HG02870 (cell line): ENCODE results near the gene PLPP4.

Experiments used
- ATAC-seq: cut with Tn5 transposase; IDR thresholded peaks from one replicate; pipeline ENCODE4 v1.9.1; 2021; ENCODE audit warnings: mild to moderate bottlenecking, moderate library complexity; ENCODE audit not compliant: unreplicated experiment

PLPP4 gene

GRCh38 chr10:120571266-120571665, 114.2 kb downstream of the PLPP4 start:
- no peak for ATAC-seq

- no peak for ATAC-seq
Observed at GRCh38 chr10:120572307-120572706, 115.3 kb downstream of the PLPP4 start.

- no peak for ATAC-seq
Observed at GRCh38 chr10:120573355-120573754, 116.3 kb downstream of the PLPP4 start.

GRCh38 chr10:120574981-120575380, 118.0 kb downstream of the PLPP4 start:
- ATAC-seq: no peak

GRCh38 chr10:120575411-120575810, 118.4 kb downstream of the PLPP4 start:
- no peak for ATAC-seq

GRCh38 chr10:120578134-120578533, 121.1 kb downstream of the PLPP4 start:
- ATAC-seq: no peak

- ATAC-seq: no peak
Observed at GRCh38 chr10:120578890-120579289, 121.9 kb downstream of the PLPP4 start.

GRCh38 chr10:120580918-120581895, 124.2 kb downstream of the PLPP4 start:
- no peak for ATAC-seq

- ATAC-seq: no peak
Observed at GRCh38 chr10:120582753-120583152, 125.7 kb downstream of the PLPP4 start.

- no peak for ATAC-seq
Observed at GRCh38 chr10:120583424-120584108, 126.5 kb downstream of the PLPP4 start.

- ATAC-seq: no peak
Observed at GRCh38 chr10:120584786-120585185, 127.8 kb downstream of the PLPP4 start.

- no peak for ATAC-seq
Observed at GRCh38 chr10:120586471-120586872, 129.4 kb downstream of the PLPP4 start.

- ATAC-seq: no peak
Observed at GRCh38 chr10:120587061-120587460, 130.0 kb downstream of the PLPP4 start.

GRCh38 chr10:120588311-120588710, 131.3 kb downstream of the PLPP4 start:
- ATAC-seq: no peak

- no peak for ATAC-seq
Observed at GRCh38 chr10:120593693-120594092, 136.7 kb downstream of the PLPP4 start.

GRCh38 chr10:120597902-120598301, 140.9 kb downstream of the PLPP4 start:
- no peak for ATAC-seq

GRCh38 chr10:120598386-120598785, 141.4 kb downstream of the PLPP4 start:
- ATAC-seq: no peak

- ATAC-seq: no peak
Observed at GRCh38 chr10:120599200-120599724, 142.2 kb downstream of the PLPP4 start.

- no peak for ATAC-seq
Observed at GRCh38 chr10:120600871-120601649, 144.0 kb downstream of the PLPP4 start.

- ATAC-seq: no peak
Observed at GRCh38 chr10:120601999-120602398, 145.0 kb downstream of the PLPP4 start.

- no peak for ATAC-seq
Observed at GRCh38 chr10:120605410-120605809, 148.4 kb downstream of the PLPP4 start.
